IMR-90 (cell line): ENCODE measurements around the gene ANKRD11. TPM values are rescaled to one million over a fixed set of nuclear protein-coding genes. Genes with fewer than 3 reads are reported as not detected.

Experiments
- ATAC-seq: fragments of 200-7000 bp; cut with Tn5 transposase; 2 replicates; pipeline ENCODE4 v1.9.1; 2020; ENCODE audit warnings: low read depth, mild to moderate bottlenecking, moderate library complexity
- BruUV-seq: library from RNA; stranded (reverse); fragments of 400-500 nt; replicated peaks from 2 replicates; lab custom pipeline; 2021; lab: Mats Ljungman, UMichigan
- CTCF ChIA-PET: fragments of 300-600 bp; formaldehyde crosslinking; extraction: SDS; loops from one replicate; lab custom pipeline; 2021; ENCODE audit warnings: antibody characterized with exemption; lab: Yijun Ruan, JAX
- POLR2A ChIA-PET: fragments of 300-600 bp; sonication (Branson Sonifier 250); formaldehyde crosslinking; loops from one replicate; lab custom pipeline; 2022; ENCODE audit warnings: antibody characterized with exemption; ENCODE audit not compliant: unreplicated experiment; lab: Charles Lee
- DNase-seq: peaks from one replicate; pipeline ENCODE4 v3.0.0; 2013
- H2AFZ ChIP-seq: replicated peaks from 2 replicates; pipeline ENCODE3; 2013; ENCODE audit warnings: low read length, mild to moderate bottlenecking; ENCODE audit not compliant: poor library complexity
- H2AK5ac ChIP-seq: 2 replicates; pipeline ENCODE4 v1.6.1; 2013; ENCODE audit warnings: low read depth, low read length, inconsistent platforms
- H2AK9ac ChIP-seq: replicated peaks from 2 replicates; pipeline ENCODE3; 2013; ENCODE audit warnings: mild to moderate bottlenecking, low read depth, low read length, moderate library complexity; ENCODE audit not compliant: poor library complexity
- H2BK120ac ChIP-seq: 2 replicates; pipeline ENCODE4 v1.6.1; 2013; ENCODE audit warnings: low read depth, low read length, inconsistent platforms
- H2BK15ac ChIP-seq: 3 replicates; pipeline ENCODE4 v1.6.1; 2013; ENCODE audit warnings: low read depth, low read length, inconsistent platforms
- H2BK20ac ChIP-seq: 2 replicates; pipeline ENCODE4 v1.6.1; 2013; ENCODE audit warnings: low read depth, mild to moderate bottlenecking, inconsistent platforms, low read length, moderate library complexity
- H2BK5ac ChIP-seq: 2 replicates; pipeline ENCODE4 v1.6.1; 2013; ENCODE audit warnings: mild to moderate bottlenecking, low read depth, low read length, inconsistent platforms; ENCODE audit not compliant: poor library complexity, severe bottlenecking
- H3K14ac ChIP-seq: replicated peaks from 2 replicates; pipeline ENCODE4 v1.6.1; 2013; ENCODE audit warnings: low read depth, low read length, inconsistent platforms
- H3K18ac ChIP-seq: 2 replicates; pipeline ENCODE4 v1.6.1; 2013; ENCODE audit warnings: low read depth, low read length, control low read depth
- H3K23ac ChIP-seq: 2 replicates; pipeline ENCODE4 v1.6.1; 2013; ENCODE audit warnings: low read depth, low read length, inconsistent platforms
- H3K27ac ChIP-seq: 2 replicates; pipeline ENCODE4 v1.5.1; 2013; ENCODE audit warnings: mild to moderate bottlenecking, control low read depth, low read length; ENCODE audit not compliant: insufficient read depth
- H3K27me3 ChIP-seq: 2 replicates; pipeline ENCODE4 v1.6.1; 2013; ENCODE audit warnings: low read length; ENCODE audit not compliant: control insufficient read depth, insufficient read depth
- H3K36me3 ChIP-seq: 2 replicates; pipeline ENCODE4 v1.6.1; 2013; ENCODE audit warnings: low read length, mixed read lengths; ENCODE audit not compliant: control insufficient read depth, insufficient read depth
- H3K4ac ChIP-seq: 2 replicates; pipeline ENCODE4 v1.6.1; 2013; ENCODE audit warnings: low read depth, low read length, inconsistent platforms
- H3K4me1 ChIP-seq: 2 replicates; pipeline ENCODE4 v1.6.1; 2013; ENCODE audit warnings: low read length, mixed read lengths; ENCODE audit not compliant: control insufficient read depth, insufficient read depth
- H3K4me2 ChIP-seq: 2 replicates; pipeline ENCODE4 v1.6.1; 2013; ENCODE audit warnings: low read depth, mild to moderate bottlenecking, control low read depth, low read length, moderate library complexity
- H3K4me3 ChIP-seq: 2 replicates; pipeline ENCODE4 v1.5.1; 2013; ENCODE audit warnings: low read depth, mild to moderate bottlenecking, control low read depth, low read length, moderate library complexity; ENCODE audit not compliant: insufficient read depth
- H3K56ac ChIP-seq: 2 replicates; pipeline ENCODE4 v1.6.1; 2013; ENCODE audit warnings: low read length, inconsistent platforms; ENCODE audit not compliant: insufficient read depth; ENCODE audit errors: extremely low read depth
- H3K79me1 ChIP-seq, 2 experiments: 2 replicates each; pipeline ENCODE4 v1.6.1; 2013; ENCODE audit warnings: low read length in 2 of 2, inconsistent platforms in 1 of 2, low read depth in 1 of 2
- H3K9ac ChIP-seq: 2 replicates; pipeline ENCODE4 v1.6.1; 2013; ENCODE audit warnings: low read depth, low read length, control low read depth
- H3K9me1 ChIP-seq: 2 replicates; pipeline ENCODE4 v1.6.1; 2013; ENCODE audit warnings: low read length, inconsistent platforms; ENCODE audit not compliant: insufficient read depth
- H3K9me3 ChIP-seq: 2 replicates; pipeline ENCODE4 v1.6.1; 2013; ENCODE audit warnings: low read length; ENCODE audit not compliant: control insufficient read depth, insufficient read depth
- H4K20me1 ChIP-seq: 2 replicates; pipeline ENCODE4 v1.6.1; 2013; ENCODE audit warnings: low read length, inconsistent platforms; ENCODE audit not compliant: insufficient read depth
- H4K5ac ChIP-seq: 2 replicates; pipeline ENCODE4 v1.6.1; 2013; ENCODE audit warnings: mild to moderate bottlenecking, low read depth, low read length, control low read depth
- H4K8ac ChIP-seq, 2 experiments: 2 replicates each; pipeline ENCODE4 v1.6.1; 2013; ENCODE audit warnings: low read depth in 2 of 2, low read length in 2 of 2, control low read depth in 1 of 2, inconsistent platforms in 1 of 2
- H4K91ac ChIP-seq: 2 replicates; pipeline ENCODE4 v1.6.1; 2013; ENCODE audit warnings: low read depth, low read length, inconsistent platforms; ENCODE audit not compliant: insufficient read depth
- BHLHE40 ChIP-seq: fragments of 150-350 bp; IDR thresholded peaks from 2 replicates; pipeline ENCODE4 v1.6.1; 2016; ENCODE audit warnings: mild to moderate bottlenecking, low read depth, low read length
- CEBPB ChIP-seq: IDR thresholded peaks from 2 replicates; pipeline ENCODE4 v1.6.1; 2012; ENCODE audit warnings: low read depth, low read length, improper control_type of control experiment
- CHD1 ChIP-seq: IDR thresholded peaks from 2 replicates; pipeline ENCODE4 v1.6.1; 2012; ENCODE audit warnings: low read depth, low read length, improper control_type of control experiment
- FOS ChIP-seq: fragments of 150-350 bp; IDR thresholded peaks from 2 replicates; pipeline ENCODE4 v1.6.1; 2016; ENCODE audit warnings: low read depth, low read length
- MAFK ChIP-seq: IDR thresholded peaks from 2 replicates; pipeline ENCODE4 v1.6.1; 2012; ENCODE audit warnings: low read depth, low read length, improper control_type of control experiment
- MAZ ChIP-seq: IDR thresholded peaks from 2 replicates; pipeline ENCODE4 v1.6.1; 2012; ENCODE audit warnings: low read depth, mild to moderate bottlenecking, low read length, improper control_type of control experiment, moderate library complexity, borderline replicate concordance
- MXI1 ChIP-seq: IDR thresholded peaks from 2 replicates; pipeline ENCODE4 v1.6.1; 2012; ENCODE audit warnings: low read depth, mild to moderate bottlenecking, low read length, moderate library complexity, borderline replicate concordance
- NFE2L2 ChIP-seq: fragments of 150-350 bp; IDR thresholded peaks from 2 replicates; pipeline ENCODE4 v1.6.1; 2016; ENCODE audit warnings: low read depth, mild to moderate bottlenecking, low read length
- POLR2A ChIP-seq: IDR thresholded peaks from 2 replicates; pipeline ENCODE4 v1.6.1; 2012; ENCODE audit warnings: mild to moderate bottlenecking, low read depth, low read length
- RAD21 ChIP-seq: IDR thresholded peaks from 2 replicates; pipeline ENCODE4 v1.6.1; 2012; ENCODE audit warnings: low read length, improper control_type of control experiment
- RCOR1 ChIP-seq: IDR thresholded peaks from 2 replicates; pipeline ENCODE4 v1.6.1; 2012; ENCODE audit warnings: mild to moderate bottlenecking, low read length, improper control_type of control experiment; ENCODE audit not compliant: insufficient replicate concordance
- RFX5 ChIP-seq: IDR thresholded peaks from 2 replicates; pipeline ENCODE4 v1.8.0; 2012; ENCODE audit warnings: low read depth, mild to moderate bottlenecking, low read length, moderate library complexity
- SMC3 ChIP-seq: fragments of 150-350 bp; IDR thresholded peaks from 2 replicates; pipeline ENCODE4 v1.6.1; 2016; ENCODE audit warnings: low read depth, mild to moderate bottlenecking, antibody characterized with exemption, low read length, moderate library complexity
- WGBS, 2 experiments: methylation state at CpG; one replicate each; pipeline versions ENCODE4 v1.1.5 to v1.1.7; 2013; ENCODE audit warnings: missing lambda C conversion rate in 2 of 2; ENCODE audit not compliant: insufficient read length in 1 of 2; ENCODE audit errors: extremely low coverage in 2 of 2; 5-methylcytosine and 5-hydroxymethylcytosine counted together
- dilution Hi-C: fragments of 300-500 bp; cut with HindIII; formaldehyde crosslinking; loops from one replicate; pipeline ENCODE4 v1.14.3; 2018; ENCODE audit warnings: low sequenced_read_pairs; ENCODE audit not compliant: unreplicated experiment
- in situ Hi-C: fragments of 300-500 bp; cut with MboI; formaldehyde crosslinking; loops from 3 replicates; pipeline ENCODE4 v1.14.3; 2019; ENCODE audit warnings: low sequenced_read_pairs, inconsistent platforms, mixed read lengths
- intact Hi-C: fragments of 100-400 bp; cut with micrococcal nuclease; formaldehyde crosslinking; loops from 2 replicates; pipeline ENCODE4 v1.10.0; 2022
- polyA plus RNA-seq, 3 experiments: library from polyadenylated mRNA; depleted of rRNA; stranded (reverse); fragments of >200 nt; gene quantifications; 2 replicates each; pipeline ENCODE4 v1.2.3, GENCODE V29; 2012; ENCODE audit warnings: low replicate concordance in 1 of 3
- total RNA-seq: library from RNA; depleted of rRNA; stranded (reverse); fragments of >200 nt; gene quantifications from 2 replicates; pipeline ENCODE4 v1.2.3, GENCODE V29; 2012
- TF ChIP-seq, protein P1 (sequence below): fragments of 150-350 bp; IDR thresholded peaks from 2 replicates; pipeline ENCODE4 v1.6.1; 2016; ENCODE audit warnings: low read depth, mild to moderate bottlenecking, low read length, moderate library complexity, borderline replicate concordance
- TF ChIP-seq, protein P2 (sequence below): conservative IDR thresholded peaks from 2 replicates; pipeline ENCODE4 v1.5.1; 2012; ENCODE audit warnings: mild to moderate bottlenecking, low read depth, low read length, improper control_type of control experiment
- TF ChIP-seq, protein P3 (sequence below): fragments of 150-350 bp; IDR thresholded peaks from 2 replicates; pipeline ENCODE4 v1.6.1; 2017; ENCODE audit warnings: mild to moderate bottlenecking, antibody characterized with exemption, low read length, low read depth

Gene ANKRD11
- total and polyA plus RNA-seq, 2 of the 4 experiments (the other 2 are of a cell fraction): 46.8 to 71.9 TPM

DNA sequence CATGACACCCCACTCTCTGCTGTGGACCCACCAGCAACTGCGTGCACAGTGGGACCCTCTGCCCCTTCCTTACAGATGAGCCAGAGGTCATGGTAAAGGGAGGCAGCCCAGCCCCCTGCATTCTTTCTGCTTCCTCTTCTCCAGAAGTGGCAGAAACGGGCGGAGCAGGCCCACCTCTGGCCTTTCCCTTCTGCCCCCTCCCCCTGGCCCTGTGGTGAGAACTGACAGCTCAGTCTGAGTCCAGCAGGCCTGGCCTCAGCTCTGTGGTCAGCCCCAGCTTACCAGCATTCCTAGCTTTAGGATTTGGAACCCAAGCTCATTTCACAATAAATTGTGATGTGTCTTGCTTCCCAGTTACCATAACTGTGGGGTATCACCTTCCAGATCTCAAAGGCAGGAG, 4.8 kb upstream of the ANKRD11 start:
- H2BK5ac ChIP-seq: peak overlapping the region; percentile 9
- H3K79me1 ChIP-seq: peaks cover 30 to 48% of the 10 kb centered on the region in 2 experiments
- no peak overlapping the region for H3K4me3 ChIP-seq
- H3K4me1 ChIP-seq: peaks cover 6% of the 10 kb centered on the region
- H3K27ac ChIP-seq: peak overlapping the region; percentile 15; the same call in 1 of the 2 replicates
- H4K8ac ChIP-seq: no peak overlapping the region; a peak in 1 of 4 replicates
- DNase-seq (peak; percentile 80), ATAC-seq (peak; percentile 33)
- no peak overlapping the region for H3K56ac ChIP-seq
- POLR2A ChIA-PET: no interaction called here
- H3K9me3 ChIP-seq: no peaks in the 10 kb centered on the region
- no peak overlapping the region for H2BK20ac ChIP-seq
- H4K20me1 ChIP-seq: peaks cover 13% of the 10 kb centered on the region
- H3K18ac ChIP-seq: no peak overlapping the region
- H2AK5ac ChIP-seq: peak overlapping the region; percentile 73; the same call in 1 of the 2 replicates
- BruUV-seq: no TSS peak
- in situ Hi-C loops (no loop called here), dilution Hi-C loops (no loop called here), intact Hi-C loops (no loop called here)
- WGBS, 2 experiments: no CpG with 5 or more reads among the region's 3 CpGs
- no peak overlapping the region; the same call in 2 of the 3 replicates for H2BK15ac ChIP-seq
- peak overlapping the region; percentile 83 for H2AK9ac ChIP-seq
- no peak overlapping the region for H3K9ac ChIP-seq
- TF ChIP-seq, protein P1, sequence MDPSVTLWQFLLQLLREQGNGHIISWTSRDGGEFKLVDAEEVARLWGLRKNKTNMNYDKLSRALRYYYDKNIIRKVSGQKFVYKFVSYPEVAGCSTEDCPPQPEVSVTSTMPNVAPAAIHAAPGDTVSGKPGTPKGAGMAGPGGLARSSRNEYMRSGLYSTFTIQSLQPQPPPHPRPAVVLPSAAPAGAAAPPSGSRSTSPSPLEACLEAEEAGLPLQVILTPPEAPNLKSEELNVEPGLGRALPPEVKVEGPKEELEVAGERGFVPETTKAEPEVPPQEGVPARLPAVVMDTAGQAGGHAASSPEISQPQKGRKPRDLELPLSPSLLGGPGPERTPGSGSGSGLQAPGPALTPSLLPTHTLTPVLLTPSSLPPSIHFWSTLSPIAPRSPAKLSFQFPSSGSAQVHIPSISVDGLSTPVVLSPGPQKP: no peak
- peak; percentile 69; the same call in 1 of the 2 replicates for TF ChIP-seq MAZ
- peak; percentile 45; the same call in 1 of the 2 replicates for TF ChIP-seq MXI1
- TF ChIP-seq RCOR1: no peak
- TF ChIP-seq, protein P2, sequence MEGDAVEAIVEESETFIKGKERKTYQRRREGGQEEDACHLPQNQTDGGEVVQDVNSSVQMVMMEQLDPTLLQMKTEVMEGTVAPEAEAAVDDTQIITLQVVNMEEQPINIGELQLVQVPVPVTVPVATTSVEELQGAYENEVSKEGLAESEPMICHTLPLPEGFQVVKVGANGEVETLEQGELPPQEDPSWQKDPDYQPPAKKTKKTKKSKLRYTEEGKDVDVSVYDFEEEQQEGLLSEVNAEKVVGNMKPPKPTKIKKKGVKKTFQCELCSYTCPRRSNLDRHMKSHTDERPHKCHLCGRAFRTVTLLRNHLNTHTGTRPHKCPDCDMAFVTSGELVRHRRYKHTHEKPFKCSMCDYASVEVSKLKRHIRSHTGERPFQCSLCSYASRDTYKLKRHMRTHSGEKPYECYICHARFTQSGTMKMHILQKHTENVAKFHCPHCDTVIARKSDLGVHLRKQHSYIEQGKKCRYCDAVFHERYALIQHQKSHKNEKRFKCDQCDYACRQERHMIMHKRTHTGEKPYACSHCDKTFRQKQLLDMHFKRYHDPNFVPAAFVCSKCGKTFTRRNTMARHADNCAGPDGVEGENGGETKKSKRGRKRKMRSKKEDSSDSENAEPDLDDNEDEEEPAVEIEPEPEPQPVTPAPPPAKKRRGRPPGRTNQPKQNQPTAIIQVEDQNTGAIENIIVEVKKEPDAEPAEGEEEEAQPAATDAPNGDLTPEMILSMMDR: no peak
- no peak for TF ChIP-seq FOS
- TF ChIP-seq SMC3: no peak
- 0 out of 2 replicates have a peak, but pooled peaks have one; percentile 1 for TF ChIP-seq RAD21
- no peak for TF ChIP-seq RFX5
- TF ChIP-seq CEBPB: peak; percentile 92
- TF ChIP-seq CHD1: no peak
- TF ChIP-seq, protein P3, sequence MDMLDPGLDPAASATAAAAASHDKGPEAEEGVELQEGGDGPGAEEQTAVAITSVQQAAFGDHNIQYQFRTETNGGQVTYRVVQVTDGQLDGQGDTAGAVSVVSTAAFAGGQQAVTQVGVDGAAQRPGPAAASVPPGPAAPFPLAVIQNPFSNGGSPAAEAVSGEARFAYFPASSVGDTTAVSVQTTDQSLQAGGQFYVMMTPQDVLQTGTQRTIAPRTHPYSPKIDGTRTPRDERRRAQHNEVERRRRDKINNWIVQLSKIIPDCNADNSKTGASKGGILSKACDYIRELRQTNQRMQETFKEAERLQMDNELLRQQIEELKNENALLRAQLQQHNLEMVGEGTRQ: no peak
- no peak for TF ChIP-seq NFE2L2
- no peak for TF ChIP-seq MAFK
- no peak for TF ChIP-seq POLR2A
- no peak for TF ChIP-seq BHLHE40
- no peak overlapping the region for H3K23ac ChIP-seq
- no peak overlapping the region for H3K14ac ChIP-seq
- peak overlapping the region; percentile 36 for H2AFZ ChIP-seq
- peaks cover 6% of the 10 kb centered on the region for H3K9me1 ChIP-seq
- H3K27me3 ChIP-seq: no peaks in the 10 kb centered on the region
- no peak overlapping the region for H4K91ac ChIP-seq
- no peak overlapping the region for H2BK120ac ChIP-seq
- H3K36me3 ChIP-seq: peaks cover 7% of the 10 kb centered on the region
- H4K5ac ChIP-seq: no peak overlapping the region
- H3K4ac ChIP-seq: no peak overlapping the region
- H3K4me2 ChIP-seq: no peak overlapping the region
- CTCF ChIA-PET: interaction anchor here (0.6 to 0.9 kb wide), 3 partner anchors 163 to 711 kb away, joined by 3 to 5 read pairs (median 3); no protein-coding TSS in a partner anchor
